ENCODE data around the gene SLIT1.

The SLIT1 gene

GRCh38 chr10:96971324-96971723, 214.4 kb downstream of the SLIT1 start:
- DNase-seq (ENCODE audit: low read depth) = no peak

- no peak for DNase-seq (ENCODE audit: low read depth)
These were observed 216.9 kb downstream of the SLIT1 start for GRCh38 chr10:96968682-96969423.

- peak; percentile 36 for DNase-seq (ENCODE audit: low read depth)
These were observed 217.9 kb downstream of the SLIT1 start for GRCh38 chr10:96967847-96968246.

GRCh38 chr10:96964131-96964530, 221.6 kb downstream of the SLIT1 start:
- DNase-seq (ENCODE audit: low read depth) = no peak

GRCh38 chr10:96960872-96961271, 224.9 kb downstream of the SLIT1 start:
- DNase-seq (ENCODE audit: low read depth) = no peak

GRCh38 chr10:96959733-96960132, 226.0 kb downstream of the SLIT1 start:
- no peak for DNase-seq (ENCODE audit: low read depth)

GRCh38 chr10:96958071-96958470, 227.7 kb downstream of the SLIT1 start:
- DNase-seq (ENCODE audit: low read depth) = no peak

- no peak for DNase-seq (ENCODE audit: low read depth)
These were observed 230.0 kb downstream of the SLIT1 start for GRCh38 chr10:96955794-96956193.

- DNase-seq (ENCODE audit: low read depth) = no peak
These were observed 233.8 kb downstream of the SLIT1 start for GRCh38 chr10:96951954-96952353.

- no peak for DNase-seq (ENCODE audit: low read depth)
These were observed 236.6 kb downstream of the SLIT1 start for GRCh38 chr10:96949039-96949683.
